Lower lobe of right lung (tissue), 2 donors: ENCODE measurements around the gene ZIM2. TPM values are rescaled to one million over a fixed set of nuclear protein-coding genes. Genes with fewer than 3 reads are reported as not detected.

Experiments used
- ATAC-seq, 2 donors: fragments of 200-7000 bp; cut with Tn5 transposase; one replicate each; pipeline ENCODE4 v1.9.1; 2020 to 2022; ENCODE audit warnings: mild to moderate bottlenecking in 2 of 2, moderate library complexity in 2 of 2
- DNase-seq: peaks from one replicate; pipeline ENCODE4 v3.0.0-alpha.2; 2020
- H3K27ac ChIP-seq: fragments of 200-600 bp; one replicate; pipeline ENCODE4 v1.8.0; 2022
- H3K27me3 ChIP-seq: fragments of 200-600 bp; one replicate; pipeline ENCODE4 v1.8.0; 2022; ENCODE audit warnings: low read depth
- H3K36me3 ChIP-seq: fragments of 200-600 bp; one replicate; pipeline ENCODE4 v1.8.0; 2022; ENCODE audit warnings: mild to moderate bottlenecking
- H3K4me1 ChIP-seq: fragments of 200-600 bp; one replicate; pipeline ENCODE4 v1.8.0; 2022
- H3K4me3 ChIP-seq: fragments of 200-600 bp; one replicate; pipeline ENCODE4 v1.8.0; 2022; ENCODE audit warnings: mild to moderate bottlenecking
- H3K9me3 ChIP-seq: fragments of 200-600 bp; one replicate; pipeline ENCODE4 v1.8.0; 2022
- intact Hi-C: fragments of 100-400 bp; cut with DNase I; formaldehyde crosslinking; loops from one replicate; pipeline ENCODE4 v1.11.0; 2022
- total RNA-seq: library from RNA; stranded (reverse); fragmentation: NEBNext Ultra II Directional; extraction: Animal tissue kit (Norgen Biotek cat#: 25700); gene quantifications from one replicate; pipeline ENCODE4 v1.2.1, GENCODE V29; 2021
- TF ChIP-seq, protein P1 (sequence below): fragments of 200-600 bp; IDR thresholded peaks from one replicate; pipeline ENCODE4 v1.8.0; 2022; ENCODE audit warnings: antibody characterized with exemption, mild to moderate bottlenecking
- donor health status: DM: no; HTN: yes; CAD: no; lungs with severe emphysema.

The ZIM2 gene
- total RNA-seq, 1 donor from 2014 or later, result not detected

DNA sequence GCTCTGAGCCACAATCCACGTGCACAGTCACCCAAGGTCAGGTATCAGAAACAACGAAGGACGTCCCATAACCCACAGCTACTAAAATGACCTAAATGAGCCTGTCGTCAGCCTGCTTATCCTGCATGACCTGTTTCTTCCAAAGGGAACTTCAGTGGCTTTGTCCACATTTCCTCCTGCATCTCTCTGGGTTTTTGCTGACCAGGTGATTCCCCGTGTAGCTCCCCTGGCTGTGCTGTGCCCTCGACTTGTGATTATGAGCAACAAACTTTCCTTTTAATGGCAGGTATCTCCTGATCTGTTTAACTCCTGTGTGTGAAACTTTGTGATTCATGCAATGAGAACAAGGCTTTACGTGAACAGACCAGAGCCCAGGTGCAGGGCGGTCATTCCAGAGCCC is 81.0 kb downstream of the ZIM2 start:
- no peak for DNase-seq
- Histone ChIP-seq H3K4me3 (no peak overlapping the region), H3K4me1 (no peaks in the 10 kb centered on the region), H3K27me3 (no peaks in the 10 kb centered on the region), H3K27ac (no peak overlapping the region), H3K9me3 (peaks cover 4% of the 10 kb centered on the region), H3K36me3 (no peaks in the 10 kb centered on the region)
- TF ChIP-seq, protein P1, sequence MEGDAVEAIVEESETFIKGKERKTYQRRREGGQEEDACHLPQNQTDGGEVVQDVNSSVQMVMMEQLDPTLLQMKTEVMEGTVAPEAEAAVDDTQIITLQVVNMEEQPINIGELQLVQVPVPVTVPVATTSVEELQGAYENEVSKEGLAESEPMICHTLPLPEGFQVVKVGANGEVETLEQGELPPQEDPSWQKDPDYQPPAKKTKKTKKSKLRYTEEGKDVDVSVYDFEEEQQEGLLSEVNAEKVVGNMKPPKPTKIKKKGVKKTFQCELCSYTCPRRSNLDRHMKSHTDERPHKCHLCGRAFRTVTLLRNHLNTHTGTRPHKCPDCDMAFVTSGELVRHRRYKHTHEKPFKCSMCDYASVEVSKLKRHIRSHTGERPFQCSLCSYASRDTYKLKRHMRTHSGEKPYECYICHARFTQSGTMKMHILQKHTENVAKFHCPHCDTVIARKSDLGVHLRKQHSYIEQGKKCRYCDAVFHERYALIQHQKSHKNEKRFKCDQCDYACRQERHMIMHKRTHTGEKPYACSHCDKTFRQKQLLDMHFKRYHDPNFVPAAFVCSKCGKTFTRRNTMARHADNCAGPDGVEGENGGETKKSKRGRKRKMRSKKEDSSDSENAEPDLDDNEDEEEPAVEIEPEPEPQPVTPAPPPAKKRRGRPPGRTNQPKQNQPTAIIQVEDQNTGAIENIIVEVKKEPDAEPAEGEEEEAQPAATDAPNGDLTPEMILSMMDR, result no peak
- ATAC-seq, result no peak
- intact Hi-C loops, result no loop called here

DNA sequence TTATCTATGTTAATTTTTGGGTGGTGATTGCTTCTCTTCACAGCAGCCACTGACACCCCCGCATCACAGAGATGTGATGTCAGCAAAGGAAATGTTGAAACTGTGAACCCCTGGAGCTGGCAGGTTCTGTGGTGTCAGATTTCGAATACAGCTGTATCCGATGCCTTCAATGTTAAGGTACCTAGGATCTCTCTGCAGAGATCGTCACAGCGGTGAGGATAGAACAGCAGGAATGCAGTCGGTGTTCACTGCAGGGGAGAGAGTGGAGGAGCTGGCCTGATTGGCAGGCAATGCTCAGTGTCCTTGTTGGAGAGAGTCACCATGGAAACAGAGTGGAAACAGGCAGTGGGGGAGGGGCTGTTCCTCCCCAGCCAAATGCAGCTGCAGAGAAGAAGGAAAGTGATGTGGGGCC is 89.4 kb downstream of the ZIM2 start:
- Histone ChIP-seq H3K4me1 (no peaks in the 10 kb centered on the region), H3K27me3 (no peaks in the 10 kb centered on the region), H3K27ac (no peak overlapping the region), H3K4me3 (no peak overlapping the region), H3K36me3 (no peaks in the 10 kb centered on the region), H3K9me3 (no peaks in the 10 kb centered on the region)
- ATAC-seq (no peak), DNase-seq (no peak)
- intact Hi-C loops, result no loop called here
- TF ChIP-seq, protein P1, result no peak

DNA sequence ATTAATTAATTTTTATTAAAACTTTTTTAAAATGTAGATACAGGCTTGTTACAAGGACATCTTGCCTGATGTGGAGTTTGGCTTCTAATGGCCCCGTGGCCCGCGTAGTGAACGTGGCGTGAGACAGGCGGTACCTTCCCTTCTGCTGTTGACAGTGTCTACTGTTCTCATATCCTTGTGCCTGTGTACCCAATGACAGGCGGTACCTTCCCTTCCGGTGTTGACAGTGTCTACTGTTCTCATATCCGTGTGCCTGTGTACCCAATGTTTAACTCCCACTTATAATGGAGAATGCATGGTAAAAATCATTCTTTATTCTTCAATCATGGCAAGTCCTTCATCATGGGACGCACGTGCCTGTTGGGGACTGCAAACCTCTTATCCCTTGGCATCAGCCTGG is 89.9 kb downstream of the ZIM2 start:
- no peak overlapping the region for H3K4me3 ChIP-seq
- H3K27ac ChIP-seq, result no peak overlapping the region
- no peaks in the 10 kb centered on the region for H3K27me3 ChIP-seq
- no peaks in the 10 kb centered on the region for H3K9me3 ChIP-seq
- intact Hi-C loops, result no loop called here
- TF ChIP-seq, protein P1, result no peak
- H3K4me1 ChIP-seq, result no peaks in the 10 kb centered on the region
- ATAC-seq (no peak), DNase-seq (no peak)
- H3K36me3 ChIP-seq, result no peaks in the 10 kb centered on the region

DNA sequence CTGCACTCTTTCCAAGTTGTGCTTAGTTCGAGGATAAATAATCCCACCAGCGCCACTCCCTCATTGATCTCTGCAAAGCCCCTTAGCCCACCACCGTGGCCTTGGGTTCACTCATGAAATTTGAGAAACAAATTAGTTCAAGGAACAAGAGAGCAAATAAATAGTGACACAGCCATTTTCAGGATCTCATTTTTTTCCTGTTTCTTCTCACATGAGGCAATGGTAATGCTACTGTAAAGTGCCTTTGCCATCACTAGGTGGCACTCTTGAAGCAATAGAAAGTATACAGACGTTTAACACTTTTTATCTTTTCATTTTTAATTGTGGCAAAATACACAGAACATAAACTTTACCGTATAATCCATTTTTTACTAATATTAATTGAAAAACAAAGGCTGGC is 92.1 kb downstream of the ZIM2 start:
- Histone ChIP-seq H3K36me3 (no peaks in the 10 kb centered on the region), H3K9me3 (no peaks in the 10 kb centered on the region), H3K27me3 (no peaks in the 10 kb centered on the region), H3K4me1 (no peaks in the 10 kb centered on the region), H3K4me3 (no peak overlapping the region), H3K27ac (no peak overlapping the region)
- intact Hi-C loops, result no loop called here
- TF ChIP-seq, protein P1, result peak; percentile 49
- peak in 1 of 2 donors; percentile 40 for ATAC-seq
- no peak for DNase-seq

DNA sequence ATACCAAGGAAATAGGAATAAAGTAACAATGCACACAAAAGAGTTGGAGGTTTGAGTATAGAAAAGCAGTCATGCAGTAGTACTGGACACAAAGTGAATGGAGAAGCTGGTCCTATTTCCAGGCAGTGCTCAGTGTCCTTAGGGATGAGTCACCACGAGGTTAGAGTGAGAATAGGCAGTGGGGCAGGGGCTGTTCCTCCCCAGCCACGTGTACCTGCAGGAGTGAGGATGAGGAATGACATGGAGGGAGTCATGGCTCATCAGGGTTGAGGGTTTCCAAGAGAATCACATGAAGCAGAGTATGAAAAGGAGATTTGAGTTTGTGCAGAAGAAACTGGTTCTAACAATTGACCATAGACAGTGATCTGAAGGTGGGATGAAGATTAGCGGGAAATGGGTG is 94.2 kb downstream of the ZIM2 start:
- intact Hi-C loops, result no loop called here
- TF ChIP-seq, protein P1, result no peak
- ATAC-seq, result no peak

DNA sequence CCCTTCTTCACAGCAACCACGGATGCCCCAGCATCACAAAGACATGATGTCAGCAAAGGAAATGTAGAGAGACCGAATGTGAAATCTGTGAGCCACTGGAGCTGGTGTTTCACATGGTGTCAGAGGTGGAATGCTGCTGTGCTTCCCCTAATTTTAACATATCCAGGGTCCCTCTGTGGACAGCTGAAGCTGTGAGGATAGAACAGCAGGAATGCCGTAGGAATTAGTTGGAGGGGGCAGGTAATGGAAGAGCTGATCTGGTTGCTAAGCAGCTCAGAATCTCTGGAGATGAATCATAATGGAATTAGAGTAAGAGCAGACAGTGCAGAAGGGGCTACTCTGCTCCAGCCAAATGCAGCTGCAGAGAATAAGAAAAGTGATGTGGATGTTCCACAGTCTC is 100.0 kb downstream of the ZIM2 start:
- no peak for ATAC-seq
- Histone ChIP-seq H3K27ac (no peak overlapping the region), H3K4me1 (no peaks in the 10 kb centered on the region), H3K9me3 (peaks cover 4% of the 10 kb centered on the region), H3K36me3 (no peaks in the 10 kb centered on the region), H3K27me3 (no peaks in the 10 kb centered on the region), H3K4me3 (no peak overlapping the region)
- DNase-seq, result no peak
- intact Hi-C loops, result no loop called here
- TF ChIP-seq, protein P1, result no peak

More for the DNA sequence above, 94.2 kb downstream of the ZIM2 start:
- Histone ChIP-seq H3K36me3 (no peaks in the 10 kb centered on the region), H3K27me3 (no peaks in the 10 kb centered on the region), H3K27ac (no peak overlapping the region), H3K4me1 (no peaks in the 10 kb centered on the region), H3K4me3 (no peak overlapping the region), H3K9me3 (no peaks in the 10 kb centered on the region)
- DNase-seq, result no peak
